Left hindlimb (tissue), 1 donor: ENCODE results near the gene CDON.
"Not testable (repeated sequence)": the region's sequence is repeated elsewhere in the genome, so short reads cannot be mapped to it uniquely, and the experiment has no call there.

Source experiments
- DNase-seq: peaks from one replicate; pipeline ENCODE4 v3.0.0-alpha.2; 2018

CDON gene

GRCh38 chr11:125990244-125990643 lies 72.4 kb downstream of the CDON start:
- no peak for DNase-seq

GRCh38 chr11:125987066-125987641 lies 75.5 kb downstream of the CDON start:
- no peak for DNase-seq

GRCh38 chr11:125985956-125986355 lies 76.7 kb downstream of the CDON start:
- not testable (repeated sequence) for DNase-seq

- DNase-seq = no peak
Measured at GRCh38 chr11:125982348-125982730, 80.3 kb downstream of the CDON start.

GRCh38 chr11:125980436-125980835 lies 82.2 kb downstream of the CDON start:
- no peak for DNase-seq

- DNase-seq = no peak
Measured at GRCh38 chr11:125979511-125979910, 83.2 kb downstream of the CDON start.

- DNase-seq = no peak
Measured at GRCh38 chr11:125978778-125979407, 83.8 kb downstream of the CDON start.

GRCh38 chr11:125978181-125978716 lies 84.4 kb downstream of the CDON start:
- no peak for DNase-seq

GRCh38 chr11:125977333-125977732 lies 85.3 kb downstream of the CDON start:
- DNase-seq = no peak

GRCh38 chr11:125976156-125976555 lies 86.5 kb downstream of the CDON start:
- no peak for DNase-seq

GRCh38 chr11:125975634-125976033 lies 87.0 kb downstream of the CDON start:
- no peak for DNase-seq

- no peak for DNase-seq
Measured at GRCh38 chr11:125974284-125974683, 88.4 kb downstream of the CDON start.

GRCh38 chr11:125971618-125972017 lies 91.0 kb downstream of the CDON start:
- no peak for DNase-seq

GRCh38 chr11:125968354-125968753 lies 94.3 kb downstream of the CDON start:
- no peak for DNase-seq

GRCh38 chr11:125967515-125967914 lies 95.2 kb downstream of the CDON start:
- no peak for DNase-seq

- no peak for DNase-seq
Measured at GRCh38 chr11:125960771-125961170, 101.9 kb downstream of the CDON start.

GRCh38 chr11:125959931-125960330 lies 102.7 kb downstream of the CDON start:
- DNase-seq = no peak

- no peak for DNase-seq
Measured at GRCh38 chr11:125959511-125959910, 103.2 kb downstream of the CDON start.

GRCh38 chr11:125958872-125959400 lies 103.7 kb downstream of the CDON start:
- DNase-seq = no peak

GRCh38 chr11:125957618-125958332 lies 104.9 kb downstream of the CDON start:
- DNase-seq = no peak

- DNase-seq = no peak
Measured at GRCh38 chr11:125956391-125957134, 106.1 kb downstream of the CDON start.

- DNase-seq = no peak
Measured at GRCh38 chr11:125955856-125956255, 106.8 kb downstream of the CDON start.
